Transverse colon (tissue), 3 donors: ENCODE measurements around the gene KRTAP23-1.

Experiments
- POLR2A ChIP-seq: fragments of 450-650 bp; IDR thresholded peaks from one replicate; pipeline ENCODE4 v1.6.1; 2016; ENCODE audit warnings: antibody characterized with exemption, mild to moderate bottlenecking, moderate library complexity
- TF ChIP-seq, protein P1 (sequence below), 5 experiments: fragments of 200-600 bp in 3 of 5; fragments of 450-650 bp in 2 of 5; sonication (generic) in 3 of 5; IDR thresholded peaks; 1 replicate in 2 of 5; 2 replicates in 3 of 5; pipeline ENCODE4 v1.5.1; 2016 to 2017; ENCODE audit warnings: antibody characterized with exemption in 5 of 5, inconsistent platforms in 3 of 5, mild to moderate bottlenecking in 2 of 5, moderate library complexity in 1 of 5

- TF ChIP-seq, protein P1, sequence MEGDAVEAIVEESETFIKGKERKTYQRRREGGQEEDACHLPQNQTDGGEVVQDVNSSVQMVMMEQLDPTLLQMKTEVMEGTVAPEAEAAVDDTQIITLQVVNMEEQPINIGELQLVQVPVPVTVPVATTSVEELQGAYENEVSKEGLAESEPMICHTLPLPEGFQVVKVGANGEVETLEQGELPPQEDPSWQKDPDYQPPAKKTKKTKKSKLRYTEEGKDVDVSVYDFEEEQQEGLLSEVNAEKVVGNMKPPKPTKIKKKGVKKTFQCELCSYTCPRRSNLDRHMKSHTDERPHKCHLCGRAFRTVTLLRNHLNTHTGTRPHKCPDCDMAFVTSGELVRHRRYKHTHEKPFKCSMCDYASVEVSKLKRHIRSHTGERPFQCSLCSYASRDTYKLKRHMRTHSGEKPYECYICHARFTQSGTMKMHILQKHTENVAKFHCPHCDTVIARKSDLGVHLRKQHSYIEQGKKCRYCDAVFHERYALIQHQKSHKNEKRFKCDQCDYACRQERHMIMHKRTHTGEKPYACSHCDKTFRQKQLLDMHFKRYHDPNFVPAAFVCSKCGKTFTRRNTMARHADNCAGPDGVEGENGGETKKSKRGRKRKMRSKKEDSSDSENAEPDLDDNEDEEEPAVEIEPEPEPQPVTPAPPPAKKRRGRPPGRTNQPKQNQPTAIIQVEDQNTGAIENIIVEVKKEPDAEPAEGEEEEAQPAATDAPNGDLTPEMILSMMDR (IDR thresholded peaks at IDR 0.05), result no peak
- TF ChIP-seq POLR2A, result no peak
Measured at GRCh38 chr21:30326390-30326789, 22.0 kb downstream of the KRTAP23-1 start.
